ENCODE measurements around the gene TASP1.
A peak's percentile ranks its signal among the peaks of the same experiment; 100 is the strongest.

TASP1 gene

GRCh38 chr20:13638496-13639149, at the start of gene TASP1:
Gene TASP1 (minus strand): TSS chr20:13638932. CDS start chr20:13630078, 8,854 bp downstream.
- Histone ChIP-seq H3K4me2 (ENCODE audit: insufficient read depth, low read length) (peak within 1 kb of the TSS; percentile 68), H3K79me2 (ENCODE audit: insufficient read depth, low read length) (peaks cover 55% of the 10 kb centered on the region), H3K9ac (ENCODE audit: low read depth, low read length) (peak within 1 kb of the TSS; percentile 78), H4K20me1 (ENCODE audit: insufficient read depth, low read length) (no peaks in the 10 kb centered on the region), H3K4me3 (ENCODE audit: low read depth in 1 of 2, low read length in 2 of 2) (peak within 1 kb of the TSS; percentile 72 to 73), H3K4me1 (ENCODE audit: insufficient read depth, low read length) (peaks cover 50% of the 10 kb centered on the region), H3K9me3 (ENCODE audit: insufficient read depth, low read length, severe bottlenecking) (no peaks in the 10 kb centered on the region), H2AFZ (ENCODE audit: low read depth, low read length) (peak within 1 kb of the TSS; percentile 76), H3K27ac (ENCODE audit: low read length) (peak within 1 kb of the TSS; percentile 89), H3K27me3 (ENCODE audit: insufficient read depth, low read length, poor library complexity) (no peaks in the 10 kb centered on the region), H3K36me3 (ENCODE audit: insufficient read depth, low read length) (peaks cover 7% of the 10 kb centered on the region)
- no peak for TF ChIP-seq EZH2 (IDR thresholded peaks at IDR 0.05; ENCODE audit: borderline replicate concordance, low read depth, low read length, severe bottlenecking)
- TF ChIP-seq CTCF (IDR thresholded peaks at IDR 0.05; ENCODE audit: borderline replicate concordance, extremely low read depth, low read length, poor library complexity, severe bottlenecking): peak; percentile 11
- peak; percentile 98 for DNase-seq
- ATAC-seq (ENCODE audit: insufficient read depth, low read depth): peak; percentile 89

- Histone ChIP-seq H3K27ac (ENCODE audit: low read length) (peak overlapping the region; percentile 92), H4K20me1 (ENCODE audit: insufficient read depth, low read length) (no peaks in the 10 kb centered on the region), H3K36me3 (ENCODE audit: insufficient read depth, low read length) (no peaks in the 10 kb centered on the region), H3K9me3 (ENCODE audit: insufficient read depth, low read length, severe bottlenecking) (peaks cover 2% of the 10 kb centered on the region), H3K9ac (ENCODE audit: low read depth, low read length) (peak overlapping the region; percentile 25; the same call in 1 of the 2 replicates), H3K27me3 (ENCODE audit: insufficient read depth, low read length, poor library complexity) (no peaks in the 10 kb centered on the region), H3K4me1 (ENCODE audit: insufficient read depth, low read length) (peaks cover 100% of the 10 kb centered on the region), H3K4me2 (ENCODE audit: insufficient read depth, low read length) (no peak overlapping the region), H3K4me3 (ENCODE audit: low read depth in 1 of 2, low read length in 2 of 2) (no peak overlapping the region), H3K79me2 (ENCODE audit: insufficient read depth, low read length) (peaks cover 18% of the 10 kb centered on the region), H2AFZ (ENCODE audit: low read depth, low read length) (peak overlapping the region; percentile 7; the same call in 1 of the 2 replicates)
- TF ChIP-seq CTCF (IDR thresholded peaks at IDR 0.05; ENCODE audit: borderline replicate concordance, extremely low read depth, low read length, poor library complexity, severe bottlenecking) (no peak), EZH2 (IDR thresholded peaks at IDR 0.05; ENCODE audit: borderline replicate concordance, low read depth, low read length, severe bottlenecking) (no peak)
- DNase-seq: no peak
- ATAC-seq (ENCODE audit: insufficient read depth, low read depth): no peak
Measured at GRCh38 chr20:13687815-13688214, 49.1 kb upstream of the TASP1 start.

- peaks cover 23% of the 10 kb centered on the region for H3K79me2 ChIP-seq (ENCODE audit: insufficient read depth, low read length)
- DNase-seq (no peak), ATAC-seq (ENCODE audit: insufficient read depth, low read depth) (no peak)
- H3K4me3 ChIP-seq (ENCODE audit: low read depth in 1 of 2, low read length in 2 of 2): peak overlapping the region in 1 of 2 experiments; percentile 10; a peak in 1 of 4 replicates
- peak overlapping the region; percentile 52 for H3K9ac ChIP-seq (ENCODE audit: low read depth, low read length)
- peaks cover 2% of the 10 kb centered on the region for H3K9me3 ChIP-seq (ENCODE audit: insufficient read depth, low read length, severe bottlenecking)
- no peak overlapping the region; the same call in 1 of the 2 replicates for H2AFZ ChIP-seq (ENCODE audit: low read depth, low read length)
- H3K27ac ChIP-seq (ENCODE audit: low read length): peak overlapping the region; percentile 92
- no peaks in the 10 kb centered on the region for H3K36me3 ChIP-seq (ENCODE audit: insufficient read depth, low read length)
- H3K4me2 ChIP-seq (ENCODE audit: insufficient read depth, low read length): peak overlapping the region; percentile 51
- no peaks in the 10 kb centered on the region for H4K20me1 ChIP-seq (ENCODE audit: insufficient read depth, low read length)
- H3K27me3 ChIP-seq (ENCODE audit: insufficient read depth, low read length, poor library complexity): no peaks in the 10 kb centered on the region
- TF ChIP-seq EZH2 (IDR thresholded peaks at IDR 0.05; ENCODE audit: borderline replicate concordance, low read depth, low read length, severe bottlenecking) (no peak), CTCF (IDR thresholded peaks at IDR 0.05; ENCODE audit: borderline replicate concordance, extremely low read depth, low read length, poor library complexity, severe bottlenecking) (no peak)
- H3K4me1 ChIP-seq (ENCODE audit: insufficient read depth, low read length): peaks cover 98% of the 10 kb centered on the region
Measured at GRCh38 chr20:13685623-13686022, 46.9 kb upstream of the TASP1 start.

All from DND-41 (cell line).